Caco-2 (cell line): ENCODE results near the gene GRM5. TPM values are rescaled to one million over a fixed set of nuclear protein-coding genes. Genes with fewer than 3 reads are reported as not detected.

ENCODE experiments used
- BruUV-seq: library from RNA; stranded (reverse); fragments of 400-500 nt; replicated peaks from 2 replicates; lab custom pipeline; 2021; lab: Mats Ljungman, UMichigan
- CTCF ChIA-PET: fragments of 300-600 bp; sonication (Branson Sonifier 250); formaldehyde crosslinking; loops from one replicate; lab custom pipeline; 2022; ENCODE audit warnings: antibody characterized with exemption; lab: Charles Lee
- POLR2A ChIA-PET: fragments of 300-600 bp; sonication (Branson Sonifier 250); formaldehyde crosslinking; loops from one replicate; lab custom pipeline; 2022; ENCODE audit warnings: antibody characterized with exemption; lab: Charles Lee
- DNase-seq, 2 experiments: peaks; one replicate each; pipeline versions ENCODE4 v3.0.0 to v3.0.0-alpha.2; 2020 to 2022
- H3K27me3 ChIP-seq: replicated peaks from 2 replicates; pipeline ENCODE4 v1.6.0; 2011; ENCODE audit warnings: low read length; ENCODE audit not compliant: control insufficient read depth, insufficient read depth
- H3K36me3 ChIP-seq: 2 replicates; pipeline ENCODE4 v1.5.1; 2011; ENCODE audit warnings: low read length; ENCODE audit not compliant: control insufficient read depth, insufficient read depth
- H3K4me1 ChIP-seq: fragments of 250-450 bp; sonication (Bioruptor Pico); 2 replicates; pipeline ENCODE4 v1.5.1; 2020; ENCODE audit warnings: mild to moderate bottlenecking
- H3K4me3 ChIP-seq: 2 replicates; pipeline ENCODE4 v1.5.1; 2011; ENCODE audit warnings: low read depth, mild to moderate bottlenecking, control low read depth, low read length
- H3K9me3 ChIP-seq: fragments of 250-450 bp; sonication (Bioruptor Pico); 2 replicates; pipeline ENCODE4 v1.5.1; 2020; ENCODE audit warnings: mild to moderate bottlenecking, moderate library complexity
- H3K27ac Mint-ChIP-seq: one replicate; pipeline ENCODE4 v1.8.0; 2022; ENCODE audit warnings: mixed read lengths; ENCODE audit not compliant: unreplicated experiment
- H3K27me3 Mint-ChIP-seq: one replicate; pipeline ENCODE4 v1.8.0; 2022; ENCODE audit warnings: mixed read lengths; ENCODE audit not compliant: insufficient read depth, unreplicated experiment
- H3K36me3 Mint-ChIP-seq: one replicate; pipeline ENCODE4 v1.8.0; 2022; ENCODE audit warnings: mild to moderate bottlenecking, mixed read lengths; ENCODE audit not compliant: insufficient read depth, unreplicated experiment
- H3K4me1 Mint-ChIP-seq: one replicate; pipeline ENCODE4 v1.8.0; 2022; ENCODE audit warnings: low read depth, mixed read lengths; ENCODE audit not compliant: unreplicated experiment
- H3K4me3 Mint-ChIP-seq: one replicate; pipeline ENCODE4 v1.8.0; 2022; ENCODE audit warnings: mild to moderate bottlenecking, moderate library complexity, mixed read lengths; ENCODE audit not compliant: unreplicated experiment
- H3K9me3 Mint-ChIP-seq: one replicate; pipeline ENCODE4 v1.8.0; 2022; ENCODE audit warnings: mixed read lengths; ENCODE audit not compliant: unreplicated experiment
- CTCF ChIP-seq, 2 experiments: fragments of 200-600 bp in 1 of 2; IDR thresholded peaks; 1 replicate in 1 of 2; 2 replicates in 1 of 2; pipeline versions ENCODE4 v1.5.1 to v1.8.0; 2011 to 2022; ENCODE audit warnings: antibody characterized with exemption in 1 of 2, control low read depth in 1 of 2, inconsistent platforms in 1 of 2, low read depth in 1 of 2, low read length in 1 of 2, mild to moderate bottlenecking in 1 of 2, moderate library complexity in 1 of 2; ENCODE audit not compliant: insufficient read depth in 1 of 2, severe bottlenecking in 1 of 2, unreplicated experiment in 1 of 2
- intact Hi-C: fragments of 100-400 bp; cut with micrococcal nuclease; formaldehyde crosslinking; loops from one replicate; pipeline ENCODE4 v1.10.0; 2022; ENCODE audit not compliant: unreplicated experiment
- total RNA-seq: library from RNA; stranded (reverse); gene quantifications from 2 replicates; pipeline ENCODE4 v1.2.3, GENCODE V29; 2022

The GRM5 gene
- total RNA-seq, 1 experiment from 2014 or later, result not detected

- TF ChIP-seq CTCF (IDR thresholded peaks at IDR 0.05; ENCODE audit: insufficient read depth in 1 of 2, low read depth in 1 of 2, low read length in 1 of 2, severe bottlenecking in 1 of 2, unreplicated experiment in 1 of 2), result no peak
- intact Hi-C loops, result no loop called here
- no peaks in the 10 kb centered on the region for H3K9me3 ChIP-seq
- H3K4me1 Mint-ChIP-seq, result no peaks in the 10 kb centered on the region
- H3K4me1 ChIP-seq, result no peaks in the 10 kb centered on the region
- H3K9me3 Mint-ChIP-seq, result no peaks in the 10 kb centered on the region
- H3K36me3 Mint-ChIP-seq, result no peaks in the 10 kb centered on the region
- BruUV-seq, result no TSS peak
- H3K27ac Mint-ChIP-seq, result no peak overlapping the region
- ChIA-PET CTCF (no interaction called here), POLR2A (no interaction called here)
- H3K4me3 ChIP-seq, result no peak overlapping the region
- no peak overlapping the region for H3K4me3 Mint-ChIP-seq
- H3K27me3 ChIP-seq, result no peaks in the 10 kb centered on the region
- H3K36me3 ChIP-seq, result no peaks in the 10 kb centered on the region
- no peak for DNase-seq
- peaks cover 3% of the 10 kb centered on the region for H3K27me3 Mint-ChIP-seq
Observed at GRCh38 chr11:88508418-88508758, 557.4 kb downstream of the GRM5 start.

GRCh38 chr11:88507771-88508417, 557.9 kb downstream of the GRM5 start:
- no peak for TF ChIP-seq CTCF (IDR thresholded peaks at IDR 0.05; ENCODE audit: insufficient read depth in 1 of 2, low read depth in 1 of 2, low read length in 1 of 2, severe bottlenecking in 1 of 2, unreplicated experiment in 1 of 2)
- Mint-ChIP-seq H3K27ac (no peak overlapping the region), H3K4me3 (no peak overlapping the region), H3K9me3 (no peaks in the 10 kb centered on the region), H3K4me1 (no peaks in the 10 kb centered on the region), H3K36me3 (no peaks in the 10 kb centered on the region), H3K27me3 (peaks cover 3% of the 10 kb centered on the region)
- ChIA-PET CTCF (no interaction called here), POLR2A (no interaction called here)
- H3K4me3 ChIP-seq, result no peak overlapping the region
- intact Hi-C loops, result no loop called here
- no peaks in the 10 kb centered on the region for H3K36me3 ChIP-seq
- H3K4me1 ChIP-seq, result no peaks in the 10 kb centered on the region
- DNase-seq, result no peak
- H3K27me3 ChIP-seq, result no peaks in the 10 kb centered on the region
- BruUV-seq, result no TSS peak
- no peaks in the 10 kb centered on the region for H3K9me3 ChIP-seq

GRCh38 chr11:88501541-88501940, 564.2 kb downstream of the GRM5 start:
- ChIA-PET POLR2A (no interaction called here), CTCF (no interaction called here)
- H3K4me3 Mint-ChIP-seq, result no peak overlapping the region
- no peaks in the 10 kb centered on the region for H3K27me3 Mint-ChIP-seq
- no TSS peak for BruUV-seq
- H3K4me3 ChIP-seq, result no peak overlapping the region
- H3K9me3 Mint-ChIP-seq, result no peaks in the 10 kb centered on the region
- no peak for DNase-seq
- no peaks in the 10 kb centered on the region for H3K9me3 ChIP-seq
- H3K36me3 Mint-ChIP-seq, result no peaks in the 10 kb centered on the region
- H3K4me1 ChIP-seq, result no peaks in the 10 kb centered on the region
- TF ChIP-seq CTCF (IDR thresholded peaks at IDR 0.05; ENCODE audit: insufficient read depth in 1 of 2, low read depth in 1 of 2, low read length in 1 of 2, severe bottlenecking in 1 of 2, unreplicated experiment in 1 of 2), result no peak
- H3K36me3 ChIP-seq, result no peaks in the 10 kb centered on the region
- no peaks in the 10 kb centered on the region for H3K27me3 ChIP-seq
- H3K27ac Mint-ChIP-seq, result no peak overlapping the region
- no peaks in the 10 kb centered on the region for H3K4me1 Mint-ChIP-seq
- intact Hi-C loops, result no loop called here
